Measurements from ENCODE around the gene FBXO48. TPM values are rescaled to one million over a fixed set of nuclear protein-coding genes. Genes with fewer than 3 reads are reported as not detected.

Gene FBXO48
- total RNA-seq, 3 donors from 2014 or later: 0.98 to 1.6 (median 1.1) TPM

GRCh38 chr2:68471385-68471784, 4.3 kb upstream of the FBXO48 start:
- no peaks in the 10 kb centered on the region for H3K9me3 ChIP-seq
- H3K27ac ChIP-seq: no peak overlapping the region
- H3K27me3 ChIP-seq: no peaks in the 10 kb centered on the region
- H3K4me3 ChIP-seq: no peak overlapping the region
- TF ChIP-seq CTCF (IDR thresholded peaks at IDR 0.05): no peak
- TF ChIP-seq POLR2AphosphoS5 (IDR thresholded peaks at IDR 0.05): no peak
- TF ChIP-seq POLR2A (IDR thresholded peaks at IDR 0.05): no peak
- no peaks in the 10 kb centered on the region for H3K4me1 ChIP-seq
- no peaks in the 10 kb centered on the region for H3K36me3 ChIP-seq
- intact Hi-C loops (cut with DNase I; ENCODE audit: low total_unique reads): loop anchor here (5.0 kb wide), 1 partner anchor 241 kb away; no protein-coding TSS in a partner anchor
- DNase-seq (ENCODE audit: low spot score in 2 of 2): no peak

GRCh38 chr2:68469935-68470334, 2.8 kb upstream of the FBXO48 start:
- Histone ChIP-seq H3K4me1 (peaks cover 0 to 7% of the 10 kb centered on the region in 2 donors), H3K36me3 (no peaks in the 10 kb centered on the region), H3K4me3 (no peak overlapping the region), H3K27me3 (no peaks in the 10 kb centered on the region), H3K9me3 (no peaks in the 10 kb centered on the region), H3K27ac (no peak overlapping the region)
- TF ChIP-seq CTCF (IDR thresholded peaks at IDR 0.05): no peak
- TF ChIP-seq POLR2AphosphoS5 (IDR thresholded peaks at IDR 0.05): no peak
- no peak for TF ChIP-seq POLR2A (IDR thresholded peaks at IDR 0.05)
- intact Hi-C loops (cut with DNase I; ENCODE audit: low total_unique reads): loop anchor here (5.0 kb wide), 1 partner anchor 242 kb away; no protein-coding TSS in a partner anchor
- DNase-seq (ENCODE audit: low spot score in 2 of 2): no peak

- Histone ChIP-seq H3K27ac (no peak overlapping the region), H3K9me3 (no peaks in the 10 kb centered on the region), H3K4me1 (peaks cover 0 to 7% of the 10 kb centered on the region in 2 donors), H3K4me3 (no peak overlapping the region), H3K27me3 (no peaks in the 10 kb centered on the region), H3K36me3 (no peaks in the 10 kb centered on the region)
- TF ChIP-seq POLR2A (IDR thresholded peaks at IDR 0.05) (no peak), CTCF (IDR thresholded peaks at IDR 0.05) (no peak), POLR2AphosphoS5 (IDR thresholded peaks at IDR 0.05) (no peak)
- no peak for DNase-seq (ENCODE audit: low spot score in 2 of 2)
- intact Hi-C loops (cut with DNase I; ENCODE audit: low total_unique reads): no loop called here
Measured at GRCh38 chr2:68468801-68469200, 1.7 kb upstream of the FBXO48 start.

- Histone ChIP-seq H3K27ac (peak overlapping the region; percentile 88 to 93), H3K36me3 (no peaks in the 10 kb centered on the region), H3K4me1 (peaks cover 0 to 7% of the 10 kb centered on the region in 2 donors), H3K27me3 (no peaks in the 10 kb centered on the region), H3K9me3 (no peaks in the 10 kb centered on the region), H3K4me3 (peak overlapping the region; percentile 75 to 85 (median 81))
- no peak for DNase-seq (ENCODE audit: low spot score in 2 of 2)
- TF ChIP-seq POLR2AphosphoS5 (IDR thresholded peaks at IDR 0.05): no peak
- intact Hi-C loops (cut with DNase I; ENCODE audit: low total_unique reads): no loop called here
Measured at GRCh38 chr2:68466778-68467076, 367 bp downstream of the FBXO48 start.

GRCh38 chr2:68466361-68466777, 725 bp downstream of the FBXO48 start:
- no peaks in the 10 kb centered on the region for H3K36me3 ChIP-seq
- peak overlapping the region; percentile 75 to 85 (median 81) for H3K4me3 ChIP-seq
- intact Hi-C loops (cut with DNase I; ENCODE audit: low total_unique reads): no loop called here
- no peaks in the 10 kb centered on the region for H3K27me3 ChIP-seq
- H3K27ac ChIP-seq: peak overlapping the region; percentile 88 to 93
- peaks cover 0 to 7% of the 10 kb centered on the region in 2 donors for H3K4me1 ChIP-seq
- no peak for DNase-seq (ENCODE audit: low spot score in 2 of 2)
- TF ChIP-seq POLR2AphosphoS5 (IDR thresholded peaks at IDR 0.05): no peak
- TF ChIP-seq CTCF (IDR thresholded peaks at IDR 0.05): no peak
- TF ChIP-seq POLR2A (IDR thresholded peaks at IDR 0.05): no peak
- no peaks in the 10 kb centered on the region for H3K9me3 ChIP-seq
